Astrocyte (in vitro differentiated cells and primary cell): ENCODE data around the gene WDR20. TPM values are rescaled to one million over a fixed set of nuclear protein-coding genes. Genes with fewer than 3 reads are reported as not detected.

Experiments used
- DNase-seq: peaks from one replicate; pipeline ENCODE4 v3.0.0-alpha.2; 2010; ENCODE audit warnings: low read depth
- FAIRE-seq: peaks from 2 replicates; lab custom pipeline; 2011; peaks lifted over from hg19 to GRCh38; lab: Jason Lieb, UNC
- H2AFZ ChIP-seq: 2 replicates; pipeline ENCODE4 v1.6.0; 2012; ENCODE audit warnings: low read depth, low read length, inconsistent platforms
- H3K27ac ChIP-seq: 2 replicates; pipeline ENCODE4 v1.5.1; 2011; ENCODE audit warnings: low read depth, low read length, inconsistent platforms
- H3K27me3 ChIP-seq: 2 replicates; pipeline ENCODE4 v1.6.0; 2011; ENCODE audit warnings: low read length, inconsistent platforms; ENCODE audit not compliant: insufficient read depth
- H3K36me3 ChIP-seq: 2 replicates; pipeline ENCODE4 v1.5.1; 2011; ENCODE audit warnings: low read length, inconsistent platforms; ENCODE audit not compliant: insufficient read depth
- H3K4me1 ChIP-seq: 2 replicates; pipeline ENCODE4 v1.5.1; 2011; ENCODE audit warnings: low read length, inconsistent platforms; ENCODE audit not compliant: insufficient read depth
- H3K4me2 ChIP-seq: 2 replicates; pipeline ENCODE4 v1.6.0; 2012; ENCODE audit warnings: low read length, inconsistent platforms
- H3K4me3 ChIP-seq: 2 replicates; pipeline ENCODE4 v1.5.1; 2011; ENCODE audit warnings: low read depth, mild to moderate bottlenecking, low read length, inconsistent platforms; ENCODE audit not compliant: insufficient read depth
- H3K79me2 ChIP-seq: 2 replicates; pipeline ENCODE4 v1.6.0; 2012; ENCODE audit warnings: mild to moderate bottlenecking, low read length, inconsistent platforms; ENCODE audit not compliant: insufficient read depth
- H3K9ac ChIP-seq: 2 replicates; pipeline ENCODE4 v1.6.0; 2012; ENCODE audit warnings: mild to moderate bottlenecking, low read length, inconsistent platforms
- H3K9me3 ChIP-seq: 2 replicates; pipeline ENCODE4 v1.5.1; 2012; ENCODE audit warnings: low read depth, mild to moderate bottlenecking, low read length, inconsistent platforms; ENCODE audit not compliant: insufficient read depth
- H4K20me1 ChIP-seq: 2 replicates; pipeline ENCODE4 v1.6.0; 2012; ENCODE audit warnings: low read length, inconsistent platforms; ENCODE audit not compliant: insufficient read depth
- H3K27ac Mint-ChIP-seq: one replicate; pipeline ENCODE4 v1.8.0; 2021; ENCODE audit warnings: mild to moderate bottlenecking, mixed read lengths; ENCODE audit not compliant: unreplicated experiment
- H3K27me3 Mint-ChIP-seq: one replicate; pipeline ENCODE4 v1.8.0; 2021; ENCODE audit warnings: low read depth, mixed read lengths; ENCODE audit not compliant: unreplicated experiment
- H3K36me3 Mint-ChIP-seq: one replicate; pipeline ENCODE4 v1.8.0; 2021; ENCODE audit warnings: low read depth, mixed read lengths; ENCODE audit not compliant: unreplicated experiment
- H3K4me1 Mint-ChIP-seq: one replicate; pipeline ENCODE4 v1.8.0; 2021; ENCODE audit warnings: low read depth, mixed read lengths; ENCODE audit not compliant: unreplicated experiment
- H3K4me3 Mint-ChIP-seq: one replicate; pipeline ENCODE4 v1.8.0; 2021; ENCODE audit warnings: mild to moderate bottlenecking, moderate library complexity, mixed read lengths; ENCODE audit not compliant: unreplicated experiment
- H3K9me3 Mint-ChIP-seq: one replicate; pipeline ENCODE4 v1.8.0; 2021; ENCODE audit warnings: mild to moderate bottlenecking, mixed read lengths; ENCODE audit not compliant: unreplicated experiment
- EZH2 ChIP-seq: IDR thresholded peaks from 2 replicates; pipeline ENCODE4 v1.6.1; 2012; ENCODE audit warnings: mild to moderate bottlenecking, low read length, inconsistent platforms; ENCODE audit not compliant: insufficient read depth
- total RNA-seq: library from RNA; stranded (reverse); gene quantifications from 2 replicates; pipeline ENCODE4 v1.2.1, GENCODE V29; 2021
- TF ChIP-seq, protein P1 (sequence below): IDR thresholded peaks from 2 replicates; pipeline ENCODE4 v1.5.1; 2011; ENCODE audit warnings: low read depth, mild to moderate bottlenecking, inconsistent platforms, low read length, moderate library complexity; ENCODE audit not compliant: insufficient read depth

The WDR20 gene
- total RNA-seq, 1 donor from 2014 or later: 23.6 TPM

DNA sequence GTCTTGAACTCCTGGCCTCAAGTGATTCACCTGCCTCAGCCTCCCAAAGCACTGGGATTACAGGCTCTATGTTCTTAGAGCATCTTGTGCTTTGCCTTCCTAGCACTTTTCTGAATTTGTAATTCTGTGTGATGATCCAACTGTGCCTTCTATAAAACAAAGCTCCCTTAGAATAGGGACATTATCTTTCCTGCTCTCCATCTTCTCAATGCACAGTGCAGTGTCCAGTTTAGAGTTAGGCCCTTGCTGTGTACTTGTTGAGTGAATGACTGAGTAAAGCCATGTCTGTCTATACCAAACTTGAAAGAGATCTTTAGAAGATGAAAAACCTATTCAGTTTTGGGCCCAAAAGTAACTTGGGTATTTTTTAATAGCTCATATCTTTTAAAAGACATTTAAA, 5.2 kb downstream of the WDR20 start:
- H4K20me1 ChIP-seq: peaks cover 74% of the 10 kb centered on the region
- no peak overlapping the region for H3K27ac Mint-ChIP-seq
- peak overlapping the region; percentile 6 for H3K4me3 Mint-ChIP-seq
- peaks cover 97% of the 10 kb centered on the region for H3K79me2 ChIP-seq
- no peak for FAIRE-seq
- no peaks in the 10 kb centered on the region for H3K27me3 ChIP-seq
- peaks cover 7% of the 10 kb centered on the region for H3K4me1 ChIP-seq
- no peaks in the 10 kb centered on the region for H3K27me3 Mint-ChIP-seq
- no peak for DNase-seq
- H2AFZ ChIP-seq: no peak overlapping the region
- no peak overlapping the region for H3K27ac ChIP-seq
- H3K4me2 ChIP-seq: no peak overlapping the region
- H3K36me3 ChIP-seq: peaks cover 2% of the 10 kb centered on the region
- H3K4me1 Mint-ChIP-seq: peaks cover 3% of the 10 kb centered on the region
- TF ChIP-seq, protein P1, sequence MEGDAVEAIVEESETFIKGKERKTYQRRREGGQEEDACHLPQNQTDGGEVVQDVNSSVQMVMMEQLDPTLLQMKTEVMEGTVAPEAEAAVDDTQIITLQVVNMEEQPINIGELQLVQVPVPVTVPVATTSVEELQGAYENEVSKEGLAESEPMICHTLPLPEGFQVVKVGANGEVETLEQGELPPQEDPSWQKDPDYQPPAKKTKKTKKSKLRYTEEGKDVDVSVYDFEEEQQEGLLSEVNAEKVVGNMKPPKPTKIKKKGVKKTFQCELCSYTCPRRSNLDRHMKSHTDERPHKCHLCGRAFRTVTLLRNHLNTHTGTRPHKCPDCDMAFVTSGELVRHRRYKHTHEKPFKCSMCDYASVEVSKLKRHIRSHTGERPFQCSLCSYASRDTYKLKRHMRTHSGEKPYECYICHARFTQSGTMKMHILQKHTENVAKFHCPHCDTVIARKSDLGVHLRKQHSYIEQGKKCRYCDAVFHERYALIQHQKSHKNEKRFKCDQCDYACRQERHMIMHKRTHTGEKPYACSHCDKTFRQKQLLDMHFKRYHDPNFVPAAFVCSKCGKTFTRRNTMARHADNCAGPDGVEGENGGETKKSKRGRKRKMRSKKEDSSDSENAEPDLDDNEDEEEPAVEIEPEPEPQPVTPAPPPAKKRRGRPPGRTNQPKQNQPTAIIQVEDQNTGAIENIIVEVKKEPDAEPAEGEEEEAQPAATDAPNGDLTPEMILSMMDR: no peak
- no peak for TF ChIP-seq EZH2
- H3K4me3 ChIP-seq: no peak overlapping the region
- no peaks in the 10 kb centered on the region for H3K9me3 ChIP-seq
- H3K9ac ChIP-seq: no peak overlapping the region
- peaks cover 5% of the 10 kb centered on the region for H3K36me3 Mint-ChIP-seq
- no peaks in the 10 kb centered on the region for H3K9me3 Mint-ChIP-seq

DNA sequence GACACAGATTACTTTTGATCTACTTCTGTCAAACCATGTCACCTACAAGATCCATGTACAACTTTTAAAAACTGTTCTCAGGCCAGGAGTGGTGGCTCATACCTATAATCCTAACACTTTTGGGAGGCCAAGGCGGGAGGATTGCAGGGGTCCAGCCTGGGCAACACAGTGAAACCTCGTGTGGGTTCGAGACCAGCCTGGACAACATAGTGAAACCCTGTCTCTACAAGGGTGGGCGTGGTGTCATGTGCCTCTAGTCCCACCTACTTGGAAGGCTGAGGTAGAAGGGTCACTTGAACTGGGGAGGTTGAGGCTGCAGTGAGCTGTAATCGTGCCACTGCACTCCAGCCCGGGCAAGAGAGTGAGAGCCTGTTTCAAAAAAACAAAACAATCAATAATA, 5.7 kb downstream of the WDR20 start:
- Mint-ChIP-seq H3K4me1 (peaks cover 3% of the 10 kb centered on the region), H3K27ac (no peak overlapping the region), H3K9me3 (no peaks in the 10 kb centered on the region), H3K36me3 (peaks cover 5% of the 10 kb centered on the region), H3K4me3 (no peak overlapping the region), H3K27me3 (no peaks in the 10 kb centered on the region)
- FAIRE-seq: no peak
- peaks cover 97% of the 10 kb centered on the region for H3K79me2 ChIP-seq
- TF ChIP-seq EZH2: no peak
- TF ChIP-seq, protein P1: no peak
- H3K9me3 ChIP-seq: no peaks in the 10 kb centered on the region
- no peak overlapping the region for H3K4me3 ChIP-seq
- no peak overlapping the region for H3K27ac ChIP-seq
- H3K27me3 ChIP-seq: no peaks in the 10 kb centered on the region
- H3K36me3 ChIP-seq: peaks cover 2% of the 10 kb centered on the region
- no peak overlapping the region for H3K9ac ChIP-seq
- no peak for DNase-seq
- no peak overlapping the region for H2AFZ ChIP-seq
- no peak overlapping the region for H3K4me2 ChIP-seq
- peaks cover 75% of the 10 kb centered on the region for H4K20me1 ChIP-seq
- H3K4me1 ChIP-seq: peaks cover 7% of the 10 kb centered on the region

DNA sequence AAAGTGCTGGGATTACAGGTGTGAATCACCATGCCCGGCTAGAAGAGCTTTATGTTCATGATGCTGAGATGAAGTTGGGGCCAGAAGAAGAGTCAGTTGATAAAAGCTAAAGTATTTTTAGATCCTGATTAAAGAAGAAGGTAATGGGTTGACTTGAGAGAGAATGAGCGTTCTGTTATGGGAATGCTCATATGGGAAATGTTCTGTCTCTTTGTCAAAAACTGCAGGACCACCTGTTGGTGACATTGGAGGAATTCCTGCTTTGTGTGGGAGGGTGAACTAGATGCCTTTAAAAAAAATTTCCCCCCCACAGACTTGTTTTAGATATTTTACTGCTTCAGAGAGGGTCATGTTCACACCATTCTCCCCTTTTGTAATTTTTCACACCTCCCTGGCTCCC, 6.7 kb downstream of the WDR20 start:
- Mint-ChIP-seq H3K9me3 (no peaks in the 10 kb centered on the region), H3K27me3 (no peaks in the 10 kb centered on the region), H3K4me1 (peaks cover 3% of the 10 kb centered on the region), H3K4me3 (no peak overlapping the region), H3K27ac (no peak overlapping the region), H3K36me3 (peaks cover 5% of the 10 kb centered on the region)
- Histone ChIP-seq H3K27ac (no peak overlapping the region), H3K4me1 (no peaks in the 10 kb centered on the region), H3K27me3 (no peaks in the 10 kb centered on the region), H2AFZ (no peak overlapping the region), H3K4me2 (no peak overlapping the region), H3K79me2 (peaks cover 96% of the 10 kb centered on the region), H4K20me1 (peaks cover 75% of the 10 kb centered on the region), H3K36me3 (peaks cover 2% of the 10 kb centered on the region), H3K9me3 (no peaks in the 10 kb centered on the region), H3K9ac (no peak overlapping the region), H3K4me3 (no peak overlapping the region)
- DNase-seq: no peak
- no peak for FAIRE-seq
- no peak for TF ChIP-seq EZH2
- TF ChIP-seq, protein P1: no peak
